SK-N-SH (cell line): ENCODE measurements around the gene MAST4. TPM values are rescaled to one million over a fixed set of nuclear protein-coding genes. Genes with fewer than 3 reads are reported as not detected.

ENCODE experiments used
- CTCF ChIA-PET: fragments of 300-600, 350-600 bp; formaldehyde crosslinking; extraction: SDS; loops from one replicate; lab custom pipeline; 2021; lab: Yijun Ruan, JAX
- POLR2A ChIA-PET: fragments of 350-600 bp; sonication (Branson Sonifier 250); formaldehyde crosslinking; extraction: SDS; loops from one replicate; lab custom pipeline; 2020; ENCODE audit warnings: antibody characterized with exemption, inconsistent platforms; lab: Yijun Ruan, JAX
- DNase-seq: peaks from one replicate; pipeline ENCODE4 v3.0.0; 2012
- H2AFZ ChIP-seq: fragments of 200-600 bp; sonication (generic); 2 replicates; pipeline ENCODE4 v1.8.1; 2016; ENCODE audit warnings: antibody characterized with exemption, mild to moderate bottlenecking, low read depth
- H3F3A ChIP-seq: fragments of 200-600 bp; sonication (generic); replicated peaks from 2 replicates; pipeline ENCODE3; 2016; ENCODE audit warnings: antibody characterized with exemption, mild to moderate bottlenecking; ENCODE audit not compliant: insufficient read depth
- H3K27ac ChIP-seq, 2 experiments: fragments of 200-500 bp in 1 of 2; fragments of 200-600 bp in 1 of 2; sonication (Bioruptor generic) in 1 of 2; sonication (generic), shearing (Covaris generic) in 1 of 2; 2 replicates each; pipeline versions ENCODE4 v1.5.1 to v1.6.1; 2014 to 2016; ENCODE audit warnings: low read depth in 2 of 2, inconsistent platforms in 1 of 2, low read length in 1 of 2, mild to moderate bottlenecking in 1 of 2, mixed read lengths in 1 of 2
- H3K27me3 ChIP-seq: fragments of 200-600 bp; sonication (generic), shearing (Covaris generic); 2 replicates; pipeline ENCODE4 v1.6.1; 2016; ENCODE audit warnings: mixed run types; ENCODE audit not compliant: insufficient read depth
- H3K36me3 ChIP-seq, 2 experiments: fragments of 200-500 bp in 1 of 2; fragments of 200-600 bp in 1 of 2; sonication (Bioruptor generic) in 1 of 2; sonication (generic) in 1 of 2; replicated peaks in 1 of 2; 2 replicates each; pipeline versions ENCODE3 to v1.5.1; 2014 to 2016; ENCODE audit warnings: low read length in 1 of 2, mild to moderate bottlenecking in 1 of 2; ENCODE audit not compliant: insufficient read depth in 2 of 2, control insufficient read depth in 1 of 2
- H3K4me1 ChIP-seq, 2 experiments: fragments of 200-500 bp in 1 of 2; fragments of 200-600 bp in 1 of 2; sonication (Bioruptor generic) in 1 of 2; sonication (generic), shearing (Covaris generic) in 1 of 2; 2 replicates each; pipeline versions ENCODE4 v1.5.1 to v1.6.1; 2014 to 2016; ENCODE audit warnings: low read depth in 1 of 2, low read length in 1 of 2, mixed run types in 1 of 2; ENCODE audit not compliant: insufficient read depth in 2 of 2, control insufficient read depth in 1 of 2
- H3K4me2 ChIP-seq: fragments of 200-600 bp; sonication (generic), shearing (Covaris generic); 2 replicates; pipeline ENCODE4 v1.6.1; 2017; ENCODE audit warnings: mixed run types
- H3K4me3 ChIP-seq, 2 experiments: fragments of 200-500 bp in 1 of 2; fragments of 200-600 bp in 1 of 2; sonication (Bioruptor generic) in 1 of 2; sonication (generic), shearing (Covaris generic) in 1 of 2; 2 replicates each; pipeline versions ENCODE4 v1.5.1 to v1.8.1; 2014 to 2016; ENCODE audit warnings: low read depth in 2 of 2, inconsistent platforms in 1 of 2, low read length in 1 of 2, mild to moderate bottlenecking in 1 of 2, mixed read lengths in 1 of 2, moderate library complexity in 1 of 2
- H3K79me2 ChIP-seq: fragments of 200-600 bp; sonication (generic); 2 replicates; pipeline ENCODE4 v1.8.1; 2017; ENCODE audit warnings: mild to moderate bottlenecking; ENCODE audit not compliant: insufficient read depth
- H3K9ac ChIP-seq: fragments of 200-600 bp; sonication (generic); 2 replicates; pipeline ENCODE4 v1.6.1; 2017; ENCODE audit warnings: mixed run types
- H3K9me2 ChIP-seq: fragments of 200-600 bp; sonication (generic); 2 replicates; pipeline ENCODE4 v1.6.1; 2017; ENCODE audit warnings: mixed run types
- H3K9me3 ChIP-seq: fragments of 200-600 bp; sonication (generic); 2 replicates; pipeline ENCODE4 v1.6.1; 2017; ENCODE audit warnings: mixed run types, mild to moderate bottlenecking, moderate library complexity
- H4K20me1 ChIP-seq: fragments of 200-600 bp; sonication (generic); 2 replicates; pipeline ENCODE4 v1.6.1; 2017; ENCODE audit warnings: mild to moderate bottlenecking, mixed run types; ENCODE audit not compliant: insufficient read depth
- EZH2phosphoT487 ChIP-seq: fragments of 200-600 bp; sonication (generic); IDR thresholded peaks from 2 replicates; pipeline ENCODE4 v1.6.1; 2017; ENCODE audit warnings: low read depth, mixed run types, mild to moderate bottlenecking, antibody characterized with exemption, moderate library complexity, borderline replicate concordance
- MXI1 ChIP-seq: IDR thresholded peaks from 2 replicates; pipeline ENCODE4 v1.6.1; 2012; ENCODE audit warnings: mild to moderate bottlenecking, low read depth, low read length, improper control_type of control experiment
- SIN3A ChIP-seq: IDR thresholded peaks from 2 replicates; pipeline ENCODE4 v1.6.1; 2012; ENCODE audit warnings: low read depth, mild to moderate bottlenecking, low read length, moderate library complexity, borderline replicate concordance
- SMC3 ChIP-seq: IDR thresholded peaks from 2 replicates; pipeline ENCODE4 v1.6.1; 2012; ENCODE audit warnings: low read depth, low read length, improper control_type of control experiment
- TAF1 ChIP-seq: IDR thresholded peaks from 2 replicates; pipeline ENCODE4 v1.6.1; 2012; ENCODE audit warnings: low read depth, mild to moderate bottlenecking, low read length, moderate library complexity, borderline replicate concordance
- WGBS: methylation state at CpG from one replicate; pipeline ENCODE4 v1.1.6; 2017; ENCODE audit warnings: low lambda C conversion rate; 5-methylcytosine and 5-hydroxymethylcytosine counted together
- polyA plus RNA-seq, 3 experiments: library from polyadenylated mRNA; depleted of rRNA; stranded (reverse); fragments of >200 nt; gene quantifications; 2 replicates each; pipeline ENCODE4 v1.2.3, GENCODE V29; 2012
- TF ChIP-seq, protein P1 (sequence below): IDR thresholded peaks from 2 replicates; pipeline ENCODE4 v1.6.1; 2012; ENCODE audit warnings: mild to moderate bottlenecking, low read depth, low read length, moderate library complexity
- TF ChIP-seq, protein P2 (sequence below): fragments of 200-600 bp; sonication (generic); IDR thresholded peaks from 2 replicates; pipeline ENCODE4 v1.6.1; 2017; ENCODE audit warnings: antibody characterized with exemption, mild to moderate bottlenecking, moderate library complexity
- TF ChIP-seq, protein P3 (sequence below): IDR thresholded peaks from 2 replicates; pipeline ENCODE4 v1.4.0; 2012; ENCODE audit warnings: low read depth, borderline replicate concordance
- TF ChIP-seq, protein P4 (sequence below): IDR thresholded peaks from 2 replicates; pipeline ENCODE4; 2012
- TF ChIP-seq, protein P5 (sequence below): fragments of 150-350 bp; IDR thresholded peaks from 2 replicates; pipeline ENCODE4 v1.6.1; 2017; ENCODE audit warnings: antibody characterized with exemption, low read length, low read depth, borderline replicate concordance

Gene MAST4
- polyA plus RNA-seq, 1 of the 3 experiments (the other 2 are of a cell fraction): 2.2 TPM

DNA sequence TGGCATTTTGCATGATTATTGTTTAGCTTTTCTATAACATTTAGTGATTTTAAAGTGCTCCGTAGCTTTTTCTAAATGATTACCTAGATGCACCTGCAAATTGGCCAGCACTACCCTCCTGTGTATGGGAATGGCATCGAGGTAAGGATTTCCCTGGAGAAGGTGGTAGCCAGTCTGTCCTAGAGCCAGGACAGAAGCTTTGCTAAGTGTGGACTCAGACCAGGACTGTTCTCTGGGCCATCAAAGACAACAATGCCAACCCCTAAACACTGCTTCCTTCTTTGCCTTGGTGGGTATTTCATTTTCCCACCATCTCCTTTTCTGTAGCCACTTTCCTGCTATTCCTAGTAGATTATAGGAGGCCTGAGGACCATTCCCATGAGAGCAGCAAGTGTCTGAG, 547.4 kb downstream of the MAST4 start:
- 77% methylated on average over 2 of the region's 2 CpGs for WGBS
- no peaks in the 10 kb centered on the region for H3K9me2 ChIP-seq
- H3K9me3 ChIP-seq: no peaks in the 10 kb centered on the region
- no peak overlapping the region for H3K4me2 ChIP-seq
- no peaks in the 10 kb centered on the region for H3K27me3 ChIP-seq
- TF ChIP-seq MXI1 (no peak), SMC3 (no peak), SIN3A (no peak), EZH2phosphoT487 (no peak), TAF1 (no peak)
- TF ChIP-seq, protein P1, sequence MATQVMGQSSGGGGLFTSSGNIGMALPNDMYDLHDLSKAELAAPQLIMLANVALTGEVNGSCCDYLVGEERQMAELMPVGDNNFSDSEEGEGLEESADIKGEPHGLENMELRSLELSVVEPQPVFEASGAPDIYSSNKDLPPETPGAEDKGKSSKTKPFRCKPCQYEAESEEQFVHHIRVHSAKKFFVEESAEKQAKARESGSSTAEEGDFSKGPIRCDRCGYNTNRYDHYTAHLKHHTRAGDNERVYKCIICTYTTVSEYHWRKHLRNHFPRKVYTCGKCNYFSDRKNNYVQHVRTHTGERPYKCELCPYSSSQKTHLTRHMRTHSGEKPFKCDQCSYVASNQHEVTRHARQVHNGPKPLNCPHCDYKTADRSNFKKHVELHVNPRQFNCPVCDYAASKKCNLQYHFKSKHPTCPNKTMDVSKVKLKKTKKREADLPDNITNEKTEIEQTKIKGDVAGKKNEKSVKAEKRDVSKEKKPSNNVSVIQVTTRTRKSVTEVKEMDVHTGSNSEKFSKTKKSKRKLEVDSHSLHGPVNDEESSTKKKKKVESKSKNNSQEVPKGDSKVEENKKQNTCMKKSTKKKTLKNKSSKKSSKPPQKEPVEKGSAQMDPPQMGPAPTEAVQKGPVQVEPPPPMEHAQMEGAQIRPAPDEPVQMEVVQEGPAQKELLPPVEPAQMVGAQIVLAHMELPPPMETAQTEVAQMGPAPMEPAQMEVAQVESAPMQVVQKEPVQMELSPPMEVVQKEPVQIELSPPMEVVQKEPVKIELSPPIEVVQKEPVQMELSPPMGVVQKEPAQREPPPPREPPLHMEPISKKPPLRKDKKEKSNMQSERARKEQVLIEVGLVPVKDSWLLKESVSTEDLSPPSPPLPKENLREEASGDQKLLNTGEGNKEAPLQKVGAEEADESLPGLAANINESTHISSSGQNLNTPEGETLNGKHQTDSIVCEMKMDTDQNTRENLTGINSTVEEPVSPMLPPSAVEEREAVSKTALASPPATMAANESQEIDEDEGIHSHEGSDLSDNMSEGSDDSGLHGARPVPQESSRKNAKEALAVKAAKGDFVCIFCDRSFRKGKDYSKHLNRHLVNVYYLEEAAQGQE: no peak
- TF ChIP-seq, protein P2, sequence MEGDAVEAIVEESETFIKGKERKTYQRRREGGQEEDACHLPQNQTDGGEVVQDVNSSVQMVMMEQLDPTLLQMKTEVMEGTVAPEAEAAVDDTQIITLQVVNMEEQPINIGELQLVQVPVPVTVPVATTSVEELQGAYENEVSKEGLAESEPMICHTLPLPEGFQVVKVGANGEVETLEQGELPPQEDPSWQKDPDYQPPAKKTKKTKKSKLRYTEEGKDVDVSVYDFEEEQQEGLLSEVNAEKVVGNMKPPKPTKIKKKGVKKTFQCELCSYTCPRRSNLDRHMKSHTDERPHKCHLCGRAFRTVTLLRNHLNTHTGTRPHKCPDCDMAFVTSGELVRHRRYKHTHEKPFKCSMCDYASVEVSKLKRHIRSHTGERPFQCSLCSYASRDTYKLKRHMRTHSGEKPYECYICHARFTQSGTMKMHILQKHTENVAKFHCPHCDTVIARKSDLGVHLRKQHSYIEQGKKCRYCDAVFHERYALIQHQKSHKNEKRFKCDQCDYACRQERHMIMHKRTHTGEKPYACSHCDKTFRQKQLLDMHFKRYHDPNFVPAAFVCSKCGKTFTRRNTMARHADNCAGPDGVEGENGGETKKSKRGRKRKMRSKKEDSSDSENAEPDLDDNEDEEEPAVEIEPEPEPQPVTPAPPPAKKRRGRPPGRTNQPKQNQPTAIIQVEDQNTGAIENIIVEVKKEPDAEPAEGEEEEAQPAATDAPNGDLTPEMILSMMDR: no peak
- TF ChIP-seq, protein P3, sequence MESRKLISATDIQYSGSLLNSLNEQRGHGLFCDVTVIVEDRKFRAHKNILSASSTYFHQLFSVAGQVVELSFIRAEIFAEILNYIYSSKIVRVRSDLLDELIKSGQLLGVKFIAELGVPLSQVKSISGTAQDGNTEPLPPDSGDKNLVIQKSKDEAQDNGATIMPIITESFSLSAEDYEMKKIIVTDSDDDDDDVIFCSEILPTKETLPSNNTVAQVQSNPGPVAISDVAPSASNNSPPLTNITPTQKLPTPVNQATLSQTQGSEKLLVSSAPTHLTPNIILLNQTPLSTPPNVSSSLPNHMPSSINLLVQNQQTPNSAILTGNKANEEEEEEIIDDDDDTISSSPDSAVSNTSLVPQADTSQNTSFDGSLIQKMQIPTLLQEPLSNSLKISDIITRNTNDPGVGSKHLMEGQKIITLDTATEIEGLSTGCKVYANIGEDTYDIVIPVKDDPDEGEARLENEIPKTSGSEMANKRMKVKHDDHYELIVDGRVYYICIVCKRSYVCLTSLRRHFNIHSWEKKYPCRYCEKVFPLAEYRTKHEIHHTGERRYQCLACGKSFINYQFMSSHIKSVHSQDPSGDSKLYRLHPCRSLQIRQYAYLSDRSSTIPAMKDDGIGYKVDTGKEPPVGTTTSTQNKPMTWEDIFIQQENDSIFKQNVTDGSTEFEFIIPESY: no peak
- TF ChIP-seq, protein P4, sequence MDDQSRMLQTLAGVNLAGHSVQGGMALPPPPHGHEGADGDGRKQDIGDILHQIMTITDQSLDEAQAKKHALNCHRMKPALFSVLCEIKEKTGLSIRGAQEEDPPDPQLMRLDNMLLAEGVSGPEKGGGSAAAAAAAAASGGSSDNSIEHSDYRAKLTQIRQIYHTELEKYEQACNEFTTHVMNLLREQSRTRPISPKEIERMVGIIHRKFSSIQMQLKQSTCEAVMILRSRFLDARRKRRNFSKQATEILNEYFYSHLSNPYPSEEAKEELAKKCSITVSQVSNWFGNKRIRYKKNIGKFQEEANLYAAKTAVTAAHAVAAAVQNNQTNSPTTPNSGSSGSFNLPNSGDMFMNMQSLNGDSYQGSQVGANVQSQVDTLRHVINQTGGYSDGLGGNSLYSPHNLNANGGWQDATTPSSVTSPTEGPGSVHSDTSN: no peak
- TF ChIP-seq, protein P5, sequence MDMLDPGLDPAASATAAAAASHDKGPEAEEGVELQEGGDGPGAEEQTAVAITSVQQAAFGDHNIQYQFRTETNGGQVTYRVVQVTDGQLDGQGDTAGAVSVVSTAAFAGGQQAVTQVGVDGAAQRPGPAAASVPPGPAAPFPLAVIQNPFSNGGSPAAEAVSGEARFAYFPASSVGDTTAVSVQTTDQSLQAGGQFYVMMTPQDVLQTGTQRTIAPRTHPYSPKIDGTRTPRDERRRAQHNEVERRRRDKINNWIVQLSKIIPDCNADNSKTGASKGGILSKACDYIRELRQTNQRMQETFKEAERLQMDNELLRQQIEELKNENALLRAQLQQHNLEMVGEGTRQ: no peak
- no peaks in the 10 kb centered on the region for H3K79me2 ChIP-seq
- no peak overlapping the region for H3K4me3 ChIP-seq
- no peaks in the 10 kb centered on the region for H4K20me1 ChIP-seq
- no peaks in the 10 kb centered on the region for H3K4me1 ChIP-seq
- H3F3A ChIP-seq: no peaks in the 10 kb centered on the region
- no peak overlapping the region for H3K27ac ChIP-seq
- CTCF ChIA-PET: interaction anchor here (5.9 kb wide), 1 partner anchor 156 kb away, joined by 26 read pairs; no protein-coding TSS in a partner anchor
- POLR2A ChIA-PET: no interaction called here
- H3K9ac ChIP-seq: no peak overlapping the region
- H2AFZ ChIP-seq: no peak overlapping the region
- no peak for DNase-seq
- peaks cover 0 to 39% of the 10 kb centered on the region in 2 experiments for H3K36me3 ChIP-seq
